ENCODE measurements around the gene P2RY4. TPM values are rescaled to one million over a fixed set of nuclear protein-coding genes. Genes with fewer than 3 reads are reported as not detected.

The P2RY4 gene
- total RNA-seq (2022; extraction: Qiagen RNA extraction), result not detected in 5 replicates

DNA sequence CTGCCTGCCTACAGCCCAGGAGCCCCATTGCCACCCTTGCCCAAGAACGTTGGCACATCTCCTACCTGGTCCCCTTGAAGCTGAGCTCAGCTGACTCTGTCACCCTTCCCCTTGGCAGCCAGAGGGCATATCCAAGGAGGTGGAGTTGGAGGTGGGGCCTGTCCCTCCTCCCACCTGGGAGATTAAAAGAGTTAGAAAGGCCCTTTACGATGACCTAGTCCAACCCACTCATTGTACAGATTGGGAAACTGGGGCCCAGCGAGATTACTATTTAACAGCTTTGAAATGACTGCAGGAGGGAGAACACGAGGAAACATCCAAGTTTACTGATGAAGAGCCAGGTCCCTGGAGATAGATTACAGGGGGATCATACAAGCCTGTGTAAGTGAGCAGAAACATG lies at the start of gene P2RY4:
P2RY4 (minus strand) TSS at position 101 of the 400 bp plus-strand sequence. CDS start 580 bp downstream, outside the sequence.

DNA sequence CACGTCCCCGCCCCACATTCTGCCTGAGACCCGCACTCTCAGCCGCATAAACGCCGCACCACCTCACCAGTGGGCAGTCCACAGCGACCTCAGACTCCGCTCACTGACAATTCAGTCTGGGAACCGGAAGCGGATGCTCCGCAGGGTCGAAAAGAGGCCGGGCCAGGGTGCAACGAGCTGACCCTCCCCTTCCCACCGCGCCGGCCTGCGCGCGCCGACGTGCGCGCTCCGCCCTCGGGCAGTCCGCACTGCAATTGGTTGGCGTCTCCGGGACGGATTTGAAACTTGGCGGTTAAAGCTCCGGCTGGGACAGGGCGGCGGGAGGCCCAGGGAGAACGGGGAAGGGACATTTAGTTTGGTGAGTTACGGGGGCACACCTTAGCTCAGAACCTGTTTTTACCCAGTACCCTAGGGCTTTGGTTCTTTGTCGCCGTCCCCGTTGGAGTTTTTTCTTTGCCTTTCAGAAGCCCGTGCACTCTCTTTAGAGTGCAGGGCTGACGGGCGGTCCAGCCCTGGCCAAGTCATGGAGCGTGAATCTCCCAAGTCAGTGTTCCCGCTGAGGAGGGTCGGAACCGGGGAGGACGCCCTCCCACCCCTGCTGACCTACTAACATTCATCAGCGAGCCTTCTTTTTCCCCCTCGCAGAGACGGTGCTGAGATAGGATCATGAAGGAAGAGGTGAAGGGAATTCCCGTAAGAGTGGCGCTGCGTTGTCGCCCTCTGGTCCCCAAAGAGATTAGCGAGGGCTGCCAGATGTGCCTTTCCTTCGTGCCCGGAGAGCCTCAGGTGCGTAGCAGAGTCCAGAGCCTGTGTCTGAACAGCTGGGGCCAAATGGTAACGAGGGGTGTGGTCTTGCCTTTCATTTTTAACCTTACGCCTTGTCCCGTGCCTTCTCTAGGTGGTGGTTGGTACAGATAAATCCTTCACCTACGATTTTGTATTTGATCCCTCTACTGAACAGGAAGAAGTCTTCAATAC lies 30.1 kb upstream of the P2RY4 start, which contains the start of the genes KIF4A and PDZD11:
KIF4A (plus strand) TSS at position 312 of the 978 bp plus-strand sequence; CDS start at position 667, 355 bp downstream.
PDZD11 (minus strand) TSS at position 135 of the 978 bp plus-strand sequence. CDS start 586 bp downstream, outside the sequence.

DNA sequence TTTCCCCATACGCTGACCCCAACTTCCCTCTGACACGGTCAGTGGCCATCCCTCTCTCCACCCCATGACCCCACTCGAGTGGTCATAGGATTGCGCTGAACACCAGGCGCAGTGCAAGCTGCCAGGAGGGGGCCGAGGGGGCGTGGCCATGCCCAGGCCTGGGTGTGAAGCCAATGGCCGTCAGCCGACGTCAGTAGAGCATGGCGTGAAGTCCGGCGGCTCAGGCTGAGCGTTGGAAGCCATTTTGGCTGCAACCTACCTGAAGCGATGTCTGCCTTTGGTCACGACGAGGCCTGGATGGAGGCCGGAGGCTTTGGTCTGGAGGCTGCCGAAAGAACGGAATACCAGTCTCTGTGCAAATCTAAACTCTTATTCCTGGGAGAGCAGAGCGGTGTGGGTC lies 21.9 kb upstream of the P2RY4 start, which contains the start of gene RAB41:
RAB41 (plus strand) TSS at position 222 of the 400 bp plus-strand sequence; CDS start at position 268, 46 bp downstream.

DNA sequence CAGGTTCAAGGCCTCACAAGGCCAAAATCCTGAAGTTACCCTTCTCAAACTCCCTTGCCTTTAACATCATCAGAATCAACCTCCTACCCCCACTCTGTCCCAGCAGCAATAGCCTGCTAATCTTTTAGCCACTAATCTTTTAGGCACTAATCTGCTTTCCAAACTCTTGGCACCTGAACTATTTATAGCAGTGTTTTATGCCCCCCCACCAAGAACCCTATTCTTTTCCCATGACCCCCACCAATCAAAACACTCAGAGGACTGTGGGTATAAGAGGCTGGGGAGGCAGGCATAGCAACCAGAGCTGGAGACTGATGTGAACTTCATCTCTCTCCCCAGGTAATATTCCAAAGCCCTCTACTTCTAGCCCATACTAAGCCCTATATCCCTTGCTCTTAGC lies 8.0 kb upstream of the P2RY4 start, which contains the start of gene ARR3:
ARR3 (plus strand) TSS at position 301 of the 400 bp plus-strand sequence. CDS start 1,052 bp downstream, outside the sequence.

DNA sequence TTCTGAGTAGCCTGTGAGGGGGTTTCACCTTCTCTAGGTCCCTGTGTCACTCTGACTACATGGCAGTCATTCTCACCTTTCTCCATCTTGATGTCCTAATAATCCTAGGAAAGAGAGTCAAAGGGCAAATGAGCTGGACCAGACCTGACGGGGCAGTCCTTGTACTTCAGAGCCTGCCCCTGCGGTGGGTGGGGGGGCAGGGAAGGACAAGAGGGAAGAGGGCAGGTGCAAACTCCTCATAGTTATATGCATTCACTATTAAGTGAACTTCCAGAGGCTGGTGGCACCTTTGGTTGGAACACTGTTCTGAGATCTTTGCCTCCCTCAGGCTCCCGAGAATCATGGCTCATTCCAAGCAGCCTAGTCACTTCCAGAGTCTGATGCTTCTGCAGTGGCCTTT lies 25.6 kb downstream of the P2RY4 start, which contains the start of gene AWAT1:
AWAT1 (plus strand) TSS at position 301 of the 400 bp plus-strand sequence; CDS start at position 342, 41 bp downstream.

Other genes with a start within 250 kb of the P2RY4 start
- gene AWAT2, start 210.3 kb downstream of the P2RY4 start, total RNA-seq (2022; extraction: Qiagen RNA extraction), result not detected in 5 replicates
- not detected in 5 replicates for gene OTUD6A, start 197.7 kb downstream of the P2RY4 start, total RNA-seq (2022; extraction: Qiagen RNA extraction)
- gene IGBP1, start 126.8 kb downstream of the P2RY4 start, total RNA-seq (2022; extraction: Qiagen RNA extraction), result 59.9 to 70.4 TPM (median 64.4 TPM) in 5 replicates
- gene DGAT2L6, start 82.7 kb downstream of the P2RY4 start, total RNA-seq (2022; extraction: Qiagen RNA extraction), result not detected in 5 replicates
- gene AWAT1, start 25.5 kb downstream of the P2RY4 start, total RNA-seq (2022; extraction: Qiagen RNA extraction), result not detected in 5 replicates
- gene ARR3, start 8.1 kb upstream of the P2RY4 start, total RNA-seq (2022; extraction: Qiagen RNA extraction), result not detected in 5 replicates
- not detected in 5 replicates for gene RAB41, start 22.0 kb upstream of the P2RY4 start, total RNA-seq (2022; extraction: Qiagen RNA extraction)
- gene PDZD11, start 29.7 kb upstream of the P2RY4 start, total RNA-seq (2022; extraction: Qiagen RNA extraction), result 87.1 to 110 TPM (median 90.8 TPM) in 5 replicates
- 23.8 to 29.9 TPM (median 27.9 TPM) in 5 replicates for gene KIF4A, start 29.9 kb upstream of the P2RY4 start, total RNA-seq (2022; extraction: Qiagen RNA extraction)
- gene GDPD2, start 163.1 kb upstream of the P2RY4 start, total RNA-seq (2022; extraction: Qiagen RNA extraction), result 0.03 to 0.11 TPM (median 0.07 TPM) in 5 replicates
- gene DLG3, start 184.6 kb upstream of the P2RY4 start, total RNA-seq (2022; extraction: Qiagen RNA extraction), result 5.0 to 9.5 TPM (median 8.4 TPM) in 5 replicates